Activated CD4-positive, alpha-beta T cell treated with anti-CD3 and anti-CD28 coated beads, Interleukin-2, Interleukin-4, amounts not matched to agents 100 ng/mL and 50 ng/mL, durations not matched to agents 16 hours and 8 hours (primary cell): ENCODE results near the gene TP53BP1.
A peak's percentile ranks its signal among the peaks of the same experiment; 100 is the strongest.
"Not testable (repeated sequence)": the region's sequence is repeated elsewhere in the genome, so short reads cannot be mapped to it uniquely, and the experiment has no call there.

ENCODE experiments used
- DNase-seq: peaks from one replicate; pipeline ENCODE4 v3.0.0-alpha.2; 2020; ENCODE audit warnings: low spot score

TP53BP1 gene

GRCh38 chr15:43412096-43412495 is 80.9 kb downstream of the TP53BP1 start:
- no peak for DNase-seq

GRCh38 chr15:43410572-43411214 is 82.3 kb downstream of the TP53BP1 start:
- DNase-seq, result no peak

GRCh38 chr15:43408789-43409188 is 84.2 kb downstream of the TP53BP1 start:
- no peak for DNase-seq

GRCh38 chr15:43406808-43407207 is 86.1 kb downstream of the TP53BP1 start:
- no peak for DNase-seq

- no peak for DNase-seq
Observed at GRCh38 chr15:43406189-43406588, 86.8 kb downstream of the TP53BP1 start.

GRCh38 chr15:43404130-43404529 is 88.8 kb downstream of the TP53BP1 start:
- no peak for DNase-seq

- DNase-seq, result no peak
Observed at GRCh38 chr15:43403616-43404015, 89.3 kb downstream of the TP53BP1 start.

- DNase-seq, result no peak
Observed at GRCh38 chr15:43402255-43402654, 90.7 kb downstream of the TP53BP1 start.

GRCh38 chr15:43393592-43393991 is 99.4 kb downstream of the TP53BP1 start:
- DNase-seq, result not testable (repeated sequence)

GRCh38 chr15:43390723-43391122 is 102.2 kb downstream of the TP53BP1 start:
- DNase-seq, result no peak

- DNase-seq, result no peak
Observed at GRCh38 chr15:43383070-43383469, 109.9 kb downstream of the TP53BP1 start.

GRCh38 chr15:43382310-43382709 is 110.6 kb downstream of the TP53BP1 start:
- no peak for DNase-seq

GRCh38 chr15:43378601-43379000 is 114.4 kb downstream of the TP53BP1 start:
- DNase-seq, result no peak

- peak; percentile 39 for DNase-seq
Observed at GRCh38 chr15:43376017-43376705, 116.8 kb downstream of the TP53BP1 start.

GRCh38 chr15:43370975-43371974 is 121.7 kb downstream of the TP53BP1 start, which contains the start of the genes TUBGCP4 and ZSCAN29:
TUBGCP4 (plus strand) TSS chr15:43371101; CDS start chr15:43371355, 254 bp downstream.
ZSCAN29 (minus strand) TSS chr15:43371043; CDS start chr15:43369913, 1,130 bp downstream.
- DNase-seq, result peak; percentile 85

GRCh38 chr15:43370310-43370974 is 122.5 kb downstream of the TP53BP1 start:
- DNase-seq, result no peak

GRCh38 chr15:43361313-43361903 is 131.5 kb downstream of the TP53BP1 start:
- DNase-seq, result no peak

GRCh38 chr15:43360821-43361220 is 132.1 kb downstream of the TP53BP1 start:
- no peak for DNase-seq
